ENCODE measurements around the gene PRDM15.

Gene PRDM15, protein sequence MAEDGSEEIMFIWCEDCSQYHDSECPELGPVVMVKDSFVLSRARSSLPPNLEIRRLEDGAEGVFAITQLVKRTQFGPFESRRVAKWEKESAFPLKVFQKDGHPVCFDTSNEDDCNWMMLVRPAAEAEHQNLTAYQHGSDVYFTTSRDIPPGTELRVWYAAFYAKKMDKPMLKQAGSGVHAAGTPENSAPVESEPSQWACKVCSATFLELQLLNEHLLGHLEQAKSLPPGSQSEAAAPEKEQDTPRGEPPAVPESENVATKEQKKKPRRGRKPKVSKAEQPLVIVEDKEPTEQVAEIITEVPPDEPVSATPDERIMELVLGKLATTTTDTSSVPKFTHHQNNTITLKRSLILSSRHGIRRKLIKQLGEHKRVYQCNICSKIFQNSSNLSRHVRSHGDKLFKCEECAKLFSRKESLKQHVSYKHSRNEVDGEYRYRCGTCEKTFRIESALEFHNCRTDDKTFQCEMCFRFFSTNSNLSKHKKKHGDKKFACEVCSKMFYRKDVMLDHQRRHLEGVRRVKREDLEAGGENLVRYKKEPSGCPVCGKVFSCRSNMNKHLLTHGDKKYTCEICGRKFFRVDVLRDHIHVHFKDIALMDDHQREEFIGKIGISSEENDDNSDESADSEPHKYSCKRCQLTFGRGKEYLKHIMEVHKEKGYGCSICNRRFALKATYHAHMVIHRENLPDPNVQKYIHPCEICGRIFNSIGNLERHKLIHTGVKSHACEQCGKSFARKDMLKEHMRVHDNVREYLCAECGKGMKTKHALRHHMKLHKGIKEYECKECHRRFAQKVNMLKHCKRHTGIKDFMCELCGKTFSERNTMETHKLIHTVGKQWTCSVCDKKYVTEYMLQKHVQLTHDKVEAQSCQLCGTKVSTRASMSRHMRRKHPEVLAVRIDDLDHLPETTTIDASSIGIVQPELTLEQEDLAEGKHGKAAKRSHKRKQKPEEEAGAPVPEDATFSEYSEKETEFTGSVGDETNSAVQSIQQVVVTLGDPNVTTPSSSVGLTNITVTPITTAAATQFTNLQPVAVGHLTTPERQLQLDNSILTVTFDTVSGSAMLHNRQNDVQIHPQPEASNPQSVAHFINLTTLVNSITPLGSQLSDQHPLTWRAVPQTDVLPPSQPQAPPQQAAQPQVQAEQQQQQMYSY

DNA sequence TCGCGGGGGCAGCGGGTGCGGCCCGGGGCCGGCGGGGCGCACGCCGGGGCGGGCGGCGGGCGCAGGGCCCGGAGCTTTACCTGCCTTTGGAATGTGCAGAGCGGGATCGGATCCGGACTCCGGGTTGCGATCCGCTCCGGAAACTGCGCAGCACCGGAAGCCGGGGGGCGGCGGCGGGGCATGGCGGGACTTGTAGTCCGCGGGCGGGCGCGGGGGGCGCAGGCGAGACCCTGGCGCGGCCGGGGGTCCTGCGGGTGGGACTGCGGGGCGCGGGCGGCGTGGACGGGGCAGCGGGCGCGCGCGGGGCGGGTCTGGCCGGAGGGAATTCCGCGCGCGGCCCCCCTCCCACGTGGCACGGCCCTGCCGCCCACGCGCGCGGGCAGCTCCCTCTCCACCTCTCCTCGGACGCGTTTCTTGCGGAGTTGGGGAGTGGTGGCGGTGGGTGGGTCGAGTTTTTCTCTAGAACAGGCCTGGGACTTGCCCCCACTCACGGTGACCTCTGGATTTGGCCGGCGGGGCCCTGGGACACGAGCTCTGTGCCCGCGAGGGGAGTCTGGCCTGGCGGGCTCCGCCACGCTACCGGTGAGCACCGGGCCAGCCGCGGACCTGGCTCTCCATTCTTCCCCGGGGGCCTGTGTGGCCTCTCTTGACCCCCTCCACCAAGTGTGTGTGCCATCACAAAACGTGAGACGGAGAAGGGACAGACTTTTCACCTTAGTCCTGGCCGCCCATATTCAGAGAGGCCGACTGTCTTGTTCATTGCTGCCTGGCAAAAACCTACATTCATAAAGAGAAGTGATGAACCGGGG lies at the start of gene PRDM15:
PRDM15 (minus strand) TSS at position 155 of the 809 bp plus-strand sequence. CDS start 18,981 bp downstream, outside the sequence.
- peak; percentile 75 for DNase-seq (ENCODE audit: low spot score)

DNA sequence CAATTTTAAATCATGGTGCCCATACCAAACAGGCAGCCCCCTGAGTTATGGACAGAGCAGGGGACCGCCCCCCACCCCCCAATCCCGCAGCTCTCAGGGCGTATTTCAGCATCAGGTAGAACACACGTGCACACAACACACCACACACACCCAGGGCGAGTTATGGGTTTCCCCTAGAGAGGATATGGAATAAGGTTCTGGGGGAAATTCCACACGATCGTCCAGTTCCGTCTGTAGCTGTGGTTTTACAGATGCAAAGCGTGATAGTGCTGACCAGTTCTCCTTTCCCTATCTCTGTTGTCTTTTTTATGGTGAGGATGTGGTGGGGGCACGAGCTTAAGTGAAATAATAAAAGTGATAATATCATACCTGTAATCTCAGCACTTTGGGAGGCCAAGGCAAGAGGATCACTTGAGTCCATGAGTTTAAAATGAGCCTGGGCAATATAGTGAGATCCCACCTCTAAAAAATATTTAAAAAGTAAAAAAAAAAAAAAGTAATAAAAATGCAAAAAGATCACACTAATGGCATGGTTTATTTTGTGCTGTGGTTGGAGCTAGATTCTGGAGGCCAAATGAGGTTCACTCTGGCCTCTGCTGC lies 49.6 kb upstream of the PRDM15 start:
- DNase-seq (ENCODE audit: low spot score): no peak

DNA sequence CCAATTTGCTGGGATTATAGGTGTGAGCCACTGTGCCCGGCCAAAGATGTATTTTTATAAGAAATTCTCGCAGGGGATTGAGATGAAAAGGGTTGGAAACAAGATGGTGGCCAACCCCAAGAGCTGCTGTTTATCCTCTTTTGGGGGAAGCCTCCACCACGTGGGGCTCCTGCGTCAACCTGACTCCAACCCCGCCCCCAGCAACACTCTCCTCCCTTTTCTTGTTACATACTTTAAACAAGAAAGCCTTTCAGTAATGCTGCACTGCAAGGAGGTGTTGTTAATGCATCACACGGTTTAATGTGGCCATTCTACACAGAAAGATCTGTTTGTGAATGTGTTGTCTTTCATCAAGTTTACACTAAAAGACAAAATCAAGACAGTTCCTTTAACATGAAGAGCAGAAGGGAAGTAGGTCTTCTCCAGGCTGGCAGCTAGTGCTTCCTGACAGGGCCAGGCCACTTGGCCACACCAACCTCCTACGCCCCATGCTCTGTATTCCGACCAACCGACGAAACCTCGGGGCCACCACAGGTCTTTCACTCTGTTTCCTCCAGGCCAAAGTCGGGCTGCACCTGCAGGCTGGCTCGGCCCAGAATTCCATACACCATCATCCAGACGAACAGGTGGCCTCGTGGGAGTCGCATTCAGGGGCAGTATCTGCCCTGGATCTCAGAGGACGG lies 48.7 kb upstream of the PRDM15 start:
- no peak for DNase-seq (ENCODE audit: low spot score)

DNA sequence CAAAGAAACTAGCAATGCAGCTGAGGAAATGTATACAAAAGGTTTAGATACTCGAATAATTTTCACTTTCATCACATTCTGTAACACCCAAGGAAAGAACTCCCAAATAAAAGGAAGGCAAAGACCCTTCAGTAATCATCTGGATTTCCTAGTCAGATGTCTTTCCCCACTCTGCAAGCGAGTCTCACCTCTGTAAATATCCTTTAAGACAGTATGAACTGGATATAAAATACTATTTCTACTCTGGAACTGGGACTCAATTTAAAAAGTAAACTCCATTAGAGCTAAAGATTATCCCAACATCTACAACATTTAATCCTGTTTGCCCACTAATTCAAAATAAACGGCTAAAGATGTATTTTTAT lies 47.6 kb upstream of the PRDM15 start:
- DNase-seq (ENCODE audit: low spot score): no peak

DNA sequence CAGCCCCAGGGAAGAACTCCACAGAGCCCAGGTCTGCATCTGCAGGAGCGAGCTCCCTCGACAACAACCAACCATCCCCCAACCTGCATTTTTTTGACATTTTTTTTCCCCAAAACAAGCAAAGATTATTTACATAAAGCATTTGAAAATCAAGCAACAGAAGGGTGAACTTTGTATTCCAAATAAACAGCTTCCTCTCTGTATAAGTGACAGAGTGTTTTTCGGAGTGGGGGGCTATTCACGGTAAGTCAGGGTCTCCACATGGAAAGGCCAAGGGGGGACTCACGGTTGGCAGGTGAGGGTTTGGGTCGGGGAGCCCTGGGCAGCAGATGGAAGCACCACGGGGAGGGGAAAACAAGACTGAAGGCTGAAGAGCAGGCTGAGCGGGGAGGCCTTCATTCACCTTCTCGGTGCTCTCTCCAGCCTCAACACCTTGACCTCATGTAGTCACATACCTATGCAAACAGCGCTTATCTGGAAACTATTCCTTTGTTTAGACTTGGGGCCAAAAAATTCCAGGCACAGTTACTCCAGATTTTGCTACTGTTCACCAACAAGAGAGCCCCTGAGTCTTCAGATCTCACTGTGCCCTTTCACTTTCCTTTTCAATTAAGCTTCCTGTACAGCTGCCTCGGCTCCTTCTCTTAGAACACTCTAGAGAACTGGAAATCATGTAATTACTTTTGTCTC lies 47.1 kb upstream of the PRDM15 start:
- no peak for DNase-seq (ENCODE audit: low spot score)

DNA sequence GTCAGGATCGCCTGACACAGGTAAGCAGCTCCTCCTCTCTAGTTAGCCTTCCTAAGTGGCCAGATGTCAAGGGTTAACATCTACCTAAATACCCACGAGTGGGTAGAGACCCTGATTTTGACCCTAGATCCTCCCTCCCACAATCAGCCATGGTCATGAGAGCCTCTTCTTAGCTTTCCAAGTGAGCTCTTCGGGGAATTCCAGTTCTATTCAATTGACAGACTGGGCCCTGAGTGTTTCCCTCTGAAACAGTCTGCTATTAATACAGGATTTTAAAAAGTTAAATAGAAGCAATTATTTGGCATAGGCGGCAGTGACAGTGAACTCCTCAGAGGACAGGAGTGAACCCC lies 46.6 kb upstream of the PRDM15 start:
- no peak for DNase-seq (ENCODE audit: low spot score)

DNA sequence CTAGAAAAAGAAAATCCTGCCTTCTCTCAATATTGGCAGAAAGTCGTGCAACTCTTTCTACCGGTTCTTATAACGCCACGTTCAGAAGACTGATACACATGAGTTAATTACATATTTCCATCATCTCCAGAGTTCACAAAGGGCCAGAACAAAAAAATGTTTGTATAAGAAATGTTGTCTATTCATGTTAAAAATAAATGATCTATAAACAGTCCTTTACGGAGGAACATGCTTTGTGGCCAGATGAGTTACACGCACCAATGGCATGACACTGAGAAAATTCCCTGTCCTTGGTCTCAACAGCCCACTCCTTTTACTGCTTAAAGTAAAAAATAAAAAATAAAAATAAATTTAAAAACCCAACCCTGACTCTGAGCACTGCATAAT lies 45.2 kb upstream of the PRDM15 start:
- DNase-seq (ENCODE audit: low spot score): no peak

DNA sequence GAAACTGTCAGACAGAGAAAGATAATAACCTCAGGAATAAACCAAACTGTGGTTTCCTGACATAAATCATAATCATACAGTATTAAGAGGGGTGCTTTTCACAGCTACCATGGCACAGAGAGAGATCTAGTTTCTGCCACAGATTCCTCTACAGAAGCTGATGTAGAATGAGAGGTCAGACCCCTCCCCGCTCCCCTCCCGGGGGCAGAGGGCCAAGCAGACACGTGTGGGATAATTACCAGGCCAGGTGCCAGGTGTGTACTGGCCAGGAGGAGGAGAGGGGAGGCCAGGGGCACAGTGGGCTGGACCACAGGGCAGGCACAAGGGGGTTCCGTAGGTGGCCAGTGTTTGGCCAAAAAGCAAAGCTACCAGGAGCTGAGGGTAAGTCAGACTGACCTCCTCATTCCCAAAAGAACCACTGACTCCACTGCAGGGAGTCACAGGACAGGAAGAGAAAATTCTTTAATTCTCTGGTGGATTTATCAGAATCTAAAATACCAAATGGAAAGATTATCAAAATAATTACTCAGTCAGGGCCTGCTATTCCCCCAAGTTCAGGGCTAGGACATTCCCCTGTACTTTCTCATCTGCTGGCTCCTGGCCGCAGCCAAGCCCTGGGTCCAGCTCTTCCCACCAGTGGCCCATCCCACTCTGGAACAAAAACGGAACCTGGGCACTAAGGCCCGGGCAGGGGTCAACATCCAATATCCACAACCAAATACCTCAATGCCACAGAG lies 44.7 kb upstream of the PRDM15 start:
- no peak for DNase-seq (ENCODE audit: low spot score)

DNA sequence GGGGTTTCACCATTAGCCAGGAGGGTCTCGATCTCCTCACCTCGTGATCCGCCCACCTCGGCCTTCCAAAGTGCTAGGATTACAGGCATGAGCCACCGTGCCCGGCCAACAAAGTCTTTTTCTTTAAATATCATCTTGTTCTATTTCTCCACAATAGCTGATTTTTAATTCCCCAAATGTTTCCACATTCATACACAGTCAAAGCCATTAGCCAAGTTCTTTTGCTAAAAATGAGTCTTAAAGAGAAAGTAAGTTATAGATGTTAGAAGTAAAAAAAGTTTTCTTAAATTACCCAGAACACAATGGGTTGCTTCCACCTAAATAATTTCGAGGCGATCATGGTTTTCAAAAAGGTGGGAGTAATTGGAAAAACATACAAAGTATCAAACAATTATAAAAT lies 44.0 kb upstream of the PRDM15 start:
- no peak for DNase-seq (ENCODE audit: low spot score)

DNA sequence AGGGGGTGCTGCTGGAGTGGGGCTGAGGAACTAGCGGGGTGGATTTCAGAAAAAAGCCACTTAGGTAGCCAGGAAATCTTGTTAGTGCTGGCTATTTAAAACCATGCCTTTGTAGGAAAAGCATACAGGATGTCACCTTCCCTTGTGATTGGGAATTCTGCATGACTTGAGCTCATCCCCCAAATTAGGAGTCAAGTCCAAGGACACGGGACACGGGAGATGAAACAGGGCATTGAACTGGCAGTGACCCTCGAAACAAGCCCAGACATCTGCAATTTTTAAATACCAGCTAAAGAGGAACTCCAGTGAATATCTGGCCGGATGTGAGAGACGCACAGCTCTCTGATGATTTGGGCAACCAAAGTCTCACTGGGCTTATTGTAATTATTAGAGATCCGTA lies 41.9 kb upstream of the PRDM15 start:
- DNase-seq (ENCODE audit: low spot score): no peak

DNA sequence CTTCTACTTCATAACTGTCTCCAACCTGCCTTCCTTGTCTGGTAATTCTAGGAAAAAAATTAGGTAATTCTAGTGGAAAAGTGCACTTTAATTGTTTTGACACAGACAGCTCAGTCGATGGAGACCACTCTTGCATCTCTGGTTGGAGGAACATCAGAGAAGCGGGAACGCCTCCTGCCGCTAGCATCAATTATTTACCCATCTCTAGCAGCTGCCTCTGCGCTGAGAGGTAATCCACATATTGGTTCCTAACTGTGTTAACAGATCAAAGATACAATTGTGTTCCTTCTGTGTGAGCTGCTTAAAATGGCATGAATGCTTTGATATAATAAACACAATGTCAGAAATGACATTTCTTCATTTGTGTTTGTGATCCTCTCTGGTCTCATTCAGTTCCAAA lies 41.3 kb upstream of the PRDM15 start:
- DNase-seq (ENCODE audit: low spot score): no peak

DNA sequence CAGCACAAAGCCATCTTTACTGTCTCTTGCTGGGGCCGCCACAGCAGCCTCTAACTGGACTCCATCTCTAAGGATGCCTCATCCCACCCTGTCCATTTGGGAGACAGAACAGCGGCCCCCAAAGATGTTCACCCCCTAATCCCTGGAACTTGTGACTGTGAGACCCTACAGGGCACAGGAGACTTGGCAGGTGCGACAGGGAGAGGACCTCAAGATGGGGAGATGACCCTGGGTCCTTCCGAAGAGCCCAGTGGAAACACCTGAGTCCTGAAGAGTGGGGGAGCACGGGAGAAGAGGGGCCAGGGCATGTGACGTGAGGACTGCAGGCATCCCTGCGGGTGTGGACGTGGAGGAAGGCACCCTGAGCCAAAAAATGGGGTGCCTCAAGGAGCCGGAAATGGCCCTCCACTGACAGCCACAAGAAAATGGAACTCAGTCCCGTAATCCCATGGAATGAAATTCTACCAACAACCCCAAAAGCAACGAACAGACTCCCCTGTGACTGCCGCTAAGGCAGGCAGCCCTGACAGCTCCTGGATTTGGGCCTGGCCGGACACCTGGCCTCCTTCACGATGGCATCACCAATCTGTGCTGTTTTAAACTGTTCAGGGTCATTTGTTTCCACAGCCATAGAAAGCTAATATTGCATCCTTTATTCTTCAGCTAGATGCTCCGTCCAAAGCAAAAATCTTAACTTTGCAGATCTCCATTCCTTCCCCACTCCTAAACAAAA lies 40.7 kb upstream of the PRDM15 start:
- DNase-seq (ENCODE audit: low spot score): no peak

DNA sequence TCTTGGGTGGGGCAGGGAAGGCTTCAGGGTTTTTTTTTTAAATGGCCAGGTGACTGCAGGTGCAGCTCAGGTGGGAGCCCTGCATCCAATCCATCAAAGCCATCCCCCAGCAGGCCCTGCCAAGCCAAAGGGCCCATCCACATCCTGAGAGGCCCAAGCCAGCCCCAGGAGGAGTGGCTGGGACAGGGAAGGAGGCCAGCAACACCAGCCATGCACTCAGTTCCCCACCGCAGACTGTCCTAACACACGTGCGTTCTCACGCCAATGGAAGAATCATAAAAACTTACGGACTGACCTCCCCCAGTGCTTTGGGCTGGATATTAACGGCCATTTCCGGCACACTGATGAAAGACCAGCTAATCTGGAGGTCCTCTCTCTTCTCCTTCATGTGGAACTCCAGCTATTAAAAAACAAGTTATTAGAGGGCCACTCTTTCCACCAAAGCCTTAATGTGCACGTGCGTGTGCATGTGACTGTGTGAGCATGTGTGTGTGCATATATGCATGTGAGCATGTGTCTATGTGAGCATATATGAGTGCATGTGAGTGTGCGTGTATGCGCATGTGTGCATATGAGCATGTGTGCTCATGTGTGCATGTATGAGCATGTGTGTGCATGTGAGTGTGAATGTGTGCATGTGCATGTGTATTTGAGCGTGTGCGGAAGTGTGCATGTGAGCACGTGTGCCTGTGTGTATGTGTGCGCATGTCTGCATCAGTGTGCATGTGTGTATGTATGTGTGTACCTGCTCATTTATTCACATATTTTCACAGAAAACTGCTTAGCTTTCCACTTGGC lies 39.6 kb upstream of the PRDM15 start:
- DNase-seq (ENCODE audit: low spot score): no peak

DNA sequence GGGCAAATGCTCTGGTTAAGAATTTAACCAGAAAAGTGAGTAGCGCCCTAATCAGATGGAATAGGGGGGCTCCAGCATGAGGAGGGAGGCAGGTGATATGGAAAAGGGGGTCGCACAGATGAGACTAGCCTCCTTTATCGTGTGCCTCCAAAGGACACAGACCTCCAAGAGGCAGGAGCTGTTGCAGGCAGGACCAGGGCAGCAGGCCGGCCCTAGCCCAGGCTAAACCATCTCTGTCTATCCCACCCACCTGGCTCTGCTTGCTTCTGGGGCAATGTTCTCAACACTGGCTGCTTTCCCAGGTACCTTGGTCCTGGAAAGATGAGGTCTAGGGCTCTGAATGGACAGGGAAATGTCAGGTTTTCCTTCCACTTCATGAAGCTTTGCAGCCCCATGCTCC lies 38.4 kb upstream of the PRDM15 start:
- DNase-seq (ENCODE audit: low spot score): no peak

DNA sequence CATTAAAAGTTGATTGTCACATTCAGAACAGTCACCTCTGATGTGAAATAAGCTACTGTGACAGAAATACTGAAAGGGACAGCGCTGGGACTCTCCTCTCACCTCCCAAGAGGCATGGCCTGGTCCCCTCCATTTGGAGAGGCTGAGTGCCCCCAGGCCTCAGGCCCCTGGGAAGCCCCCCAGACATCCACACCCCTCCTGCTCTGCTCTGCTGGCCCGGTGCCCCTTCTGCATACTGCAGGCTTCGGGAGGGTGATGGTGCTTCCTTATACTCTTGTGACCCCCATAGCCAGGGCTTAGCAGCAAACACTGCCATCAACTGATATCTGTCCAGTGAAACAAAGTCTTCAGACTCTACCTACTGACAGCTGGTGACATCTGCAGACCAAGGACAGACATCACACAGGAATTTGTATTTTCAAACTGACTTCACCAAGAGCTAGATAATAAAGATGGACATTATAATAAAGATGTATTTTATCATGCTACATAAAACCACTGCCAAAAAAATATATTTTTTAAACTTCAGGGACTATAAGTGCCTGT lies 37.8 kb upstream of the PRDM15 start:
- DNase-seq (ENCODE audit: low spot score): no peak

DNA sequence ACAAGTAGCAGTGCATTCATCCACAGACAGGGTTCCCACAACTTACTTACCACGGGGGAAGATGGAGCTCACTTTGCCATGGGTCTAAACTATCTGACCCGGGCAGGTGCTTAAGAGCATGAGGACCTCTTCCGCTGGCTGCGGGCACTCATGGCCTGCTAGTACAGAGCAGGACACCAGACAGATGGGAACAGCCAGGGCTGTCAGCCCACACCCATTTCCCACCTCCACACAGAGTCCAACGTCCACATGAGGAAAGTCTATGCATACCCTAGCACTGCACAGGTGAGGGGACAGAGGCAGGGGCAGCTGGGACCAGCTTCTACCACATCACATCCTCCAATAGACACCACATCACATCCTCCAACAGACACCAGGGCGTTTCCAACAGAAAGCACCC lies 35.8 kb upstream of the PRDM15 start:
- no peak for DNase-seq (ENCODE audit: low spot score)

DNA sequence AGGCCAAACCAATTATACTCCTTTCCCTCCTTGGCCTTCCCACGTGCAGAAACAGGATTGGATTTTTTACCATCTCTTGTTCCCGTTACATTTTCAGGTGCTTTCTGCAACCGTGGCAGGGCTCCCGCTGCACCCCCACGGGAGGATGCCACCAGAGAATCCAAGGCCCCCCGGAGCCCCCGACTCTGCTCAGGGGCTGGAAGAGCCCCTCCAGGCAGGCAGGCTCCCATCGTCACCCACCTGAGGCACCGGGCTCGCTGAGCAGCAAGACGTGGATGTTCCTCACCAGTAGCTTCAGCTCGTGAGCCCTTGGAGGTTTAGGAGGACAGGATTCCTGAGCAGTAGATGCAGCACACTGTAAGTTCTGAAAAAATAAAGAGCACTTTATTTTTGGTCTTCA lies 35.2 kb upstream of the PRDM15 start:
- no peak for DNase-seq (ENCODE audit: low spot score)

DNA sequence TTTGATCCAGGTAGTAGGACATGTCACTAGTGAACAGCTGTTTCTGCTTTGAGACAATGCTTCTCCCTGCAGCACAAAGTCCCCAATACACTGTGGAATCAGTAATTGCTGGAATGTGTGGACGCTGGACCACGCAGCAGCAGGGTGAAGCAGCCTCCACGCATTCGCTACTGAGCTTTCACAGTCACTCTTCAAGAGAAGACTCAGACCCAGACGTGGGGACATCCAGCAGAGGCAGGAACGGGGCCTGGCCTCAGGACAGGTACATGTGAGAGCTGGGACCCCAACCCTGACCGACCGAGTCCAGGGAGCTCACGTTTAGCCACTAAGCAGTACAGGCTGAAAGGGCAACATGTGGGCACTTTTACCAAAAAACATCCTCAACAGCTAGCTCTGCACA lies 34.1 kb upstream of the PRDM15 start:
- no peak for DNase-seq (ENCODE audit: low spot score)

All from RKO (cell line).